CD4-positive, alpha-beta memory T cell (primary cell): ENCODE results near the gene FNDC3B. TPM values are rescaled to one million over a fixed set of nuclear protein-coding genes. Genes with fewer than 3 reads are reported as not detected.

ENCODE experiments used
- CTCF ChIA-PET: fragments of 350-600 bp; sonication (Branson Sonifier 250); formaldehyde crosslinking; loops from one replicate; lab custom pipeline; 2021; ENCODE audit warnings: inconsistent platforms; ENCODE audit not compliant: partially characterized antibody; lab: Charles Lee
- POLR2A ChIA-PET: fragments of 350-600 bp; sonication (Branson Sonifier 250); formaldehyde crosslinking; loops from one replicate; lab custom pipeline; 2021; ENCODE audit not compliant: partially characterized antibody; lab: Charles Lee
- DNase-seq, 5 donors: peaks; one replicate each; pipeline versions ENCODE4 v3.0.0 to v3.0.0-alpha.2; 2020 to 2022; ENCODE audit warnings: mixed read lengths in 1 of 5
- H3K27ac ChIP-seq: one replicate; pipeline ENCODE4 v1.7.0; 2013; ENCODE audit warnings: low read depth, low read length
- H3K27me3 ChIP-seq: 2 replicates; pipeline ENCODE4 v1.7.0; 2013; ENCODE audit warnings: mild to moderate bottlenecking, low read length, moderate library complexity; ENCODE audit not compliant: insufficient read depth
- H3K36me3 ChIP-seq: 2 replicates; pipeline ENCODE4 v1.7.0; 2013; ENCODE audit warnings: mild to moderate bottlenecking, low read length, moderate library complexity; ENCODE audit not compliant: insufficient read depth
- H3K4me1 ChIP-seq: 2 replicates; pipeline ENCODE4 v1.7.0; 2013; ENCODE audit warnings: mild to moderate bottlenecking, low read length, moderate library complexity; ENCODE audit not compliant: insufficient read depth
- H3K4me3 ChIP-seq, 2 donors: one replicate each; pipeline ENCODE4 v1.7.0; 2013; ENCODE audit warnings: low read length in 2 of 2, mild to moderate bottlenecking in 1 of 2
- H3K9me3 ChIP-seq, 2 donors: one replicate each; pipeline ENCODE4 v1.7.0; 2013; ENCODE audit warnings: low read length in 2 of 2, control low read depth in 1 of 2; ENCODE audit not compliant: control insufficient read depth in 1 of 2
- H3K27ac Mint-ChIP-seq, 7 donors: one replicate each; pipeline ENCODE4 v1.8.0; 2020 to 2021; ENCODE audit warnings: mixed read lengths in 7 of 7, mild to moderate bottlenecking in 6 of 7, inconsistent platforms in 3 of 7, moderate library complexity in 3 of 7
- H3K27me3 Mint-ChIP-seq, 2 donors: one replicate each; pipeline ENCODE4 v1.8.0; 2020 to 2021; ENCODE audit warnings: mixed read lengths in 2 of 2
- H3K36me3 Mint-ChIP-seq, 2 donors: one replicate each; pipeline ENCODE4 v1.8.0; 2020 to 2021; ENCODE audit warnings: mixed read lengths in 2 of 2, inconsistent platforms in 1 of 2, mild to moderate bottlenecking in 1 of 2
- H3K4me1 Mint-ChIP-seq, 4 donors: one replicate each; pipeline ENCODE4 v1.8.0; 2020 to 2021; ENCODE audit warnings: mixed read lengths in 4 of 4, mild to moderate bottlenecking in 1 of 4
- H3K4me3 Mint-ChIP-seq, 8 donors: one replicate each; pipeline ENCODE4 v1.8.0; 2020 to 2021; ENCODE audit warnings: mixed read lengths in 8 of 8, mild to moderate bottlenecking in 7 of 8, moderate library complexity in 6 of 8, inconsistent platforms in 3 of 8
- H3K9me3 Mint-ChIP-seq, 8 donors: one replicate each; pipeline ENCODE4 v1.8.0; 2020 to 2021; ENCODE audit warnings: mixed read lengths in 8 of 8, mild to moderate bottlenecking in 5 of 8, inconsistent platforms in 3 of 8, moderate library complexity in 1 of 8
- intact Hi-C: fragments of 100-400 bp; cut with micrococcal nuclease; formaldehyde crosslinking; loops from one replicate; pipeline ENCODE4 v1.15.1; 2023
- polyA plus RNA-seq, 2 donors: library from polyadenylated mRNA; unstranded; fragments of 300-500 nt; fragmentation: Illumina TruSeq; gene quantifications; one replicate each; pipeline ENCODE4 v1.2.3, GENCODE V29; 2021
- total RNA-seq, 2 experiments: library from RNA; stranded (reverse); gene quantifications; one replicate each; pipeline ENCODE4 v1.2.3, GENCODE V29; 2021

FNDC3B gene
- total and polyA plus RNA-seq, 4 experiments from 2014 or later: 10.9 to 18.2 (median 14.8) TPM

DNA sequence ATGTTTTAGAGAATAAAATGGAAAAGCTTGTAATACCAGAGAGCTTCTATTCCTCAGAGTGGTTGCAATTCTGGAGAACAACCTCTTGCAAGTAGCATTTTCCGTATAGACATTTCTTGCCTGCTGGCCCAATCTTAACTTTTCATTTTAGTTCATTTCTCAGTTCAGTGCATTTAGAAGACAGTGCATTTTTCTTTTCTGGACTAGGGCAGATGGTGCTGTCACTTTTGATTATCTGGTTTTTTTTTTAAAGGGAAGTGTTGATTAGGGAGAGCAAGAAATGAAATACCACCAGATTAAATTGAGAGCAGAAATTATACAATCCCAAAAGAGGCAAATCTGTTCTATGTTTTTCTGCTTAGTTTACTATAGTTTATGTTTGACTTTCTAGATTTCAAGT lies 236.2 kb downstream of the FNDC3B start:
- DNase-seq: no peak
- Mint-ChIP-seq H3K9me3 (no peaks in the 10 kb centered on the region), H3K4me3 (no peak overlapping the region), H3K36me3 (peaks cover 11 to 13% of the 10 kb centered on the region in 2 donors), H3K27ac (peak overlapping the region in 3 of 7 donors; percentile 6 to 38 (median 8)), H3K27me3 (no peaks in the 10 kb centered on the region), H3K4me1 (peaks cover 0 to 6% (median 0%) of the 10 kb centered on the region in 4 donors)
- H3K4me3 ChIP-seq: no peak overlapping the region
- H3K27ac ChIP-seq: no peak overlapping the region
- CTCF ChIA-PET: interaction anchor here (1.0 to 5.5 kb wide), 9 partner anchors 8 to 475 kb away, joined by 3 to 45 read pairs (median 3); partner anchors contain the start of genes ECT2 and FNDC3B
- intact Hi-C loops: loop anchor here (10.0 kb wide), 1 partner anchor 171 kb away; no protein-coding TSS in a partner anchor
- POLR2A ChIA-PET: no interaction called here
- H3K9me3 ChIP-seq: no peaks in the 10 kb centered on the region
- no peaks in the 10 kb centered on the region for H3K27me3 ChIP-seq
- H3K36me3 ChIP-seq: no peaks in the 10 kb centered on the region
- H3K4me1 ChIP-seq: no peaks in the 10 kb centered on the region

DNA sequence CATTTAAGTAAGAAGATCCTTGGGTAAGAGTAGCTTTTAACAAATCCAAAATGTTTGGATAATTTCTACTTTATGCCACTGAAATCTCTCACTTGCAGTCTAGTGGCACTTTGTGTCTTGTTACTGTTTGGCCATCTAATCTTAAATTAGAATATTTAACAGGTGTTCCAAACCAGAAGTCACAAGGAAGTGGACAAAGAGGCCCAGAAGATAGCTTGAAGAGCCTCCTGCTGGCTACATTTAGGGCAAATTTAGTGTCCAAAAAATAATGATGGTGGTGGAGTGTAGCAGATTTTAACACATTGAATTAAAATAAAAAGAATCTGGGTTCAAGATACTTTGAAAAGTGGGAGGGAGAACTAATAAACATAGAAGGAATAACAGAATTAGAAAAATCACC lies 236.7 kb downstream of the FNDC3B start:
- Histone ChIP-seq H3K4me1 (no peaks in the 10 kb centered on the region), H3K9me3 (no peaks in the 10 kb centered on the region), H3K36me3 (no peaks in the 10 kb centered on the region), H3K27ac (no peak overlapping the region), H3K27me3 (no peaks in the 10 kb centered on the region), H3K4me3 (no peak overlapping the region)
- ChIA-PET POLR2A (no interaction called here), CTCF (interaction anchor here (1.0 to 5.5 kb wide), 9 partner anchors 9 to 474 kb away, joined by 3 to 45 read pairs (median 3); partner anchors contain the start of genes ECT2 and FNDC3B)
- peak overlapping the region in 1 of 7 donors; percentile 38 for H3K27ac Mint-ChIP-seq
- H3K27me3 Mint-ChIP-seq: no peaks in the 10 kb centered on the region
- no peak for DNase-seq
- peaks cover 0 to 6% (median 0%) of the 10 kb centered on the region in 4 donors for H3K4me1 Mint-ChIP-seq
- no peak overlapping the region for H3K4me3 Mint-ChIP-seq
- no peaks in the 10 kb centered on the region for H3K9me3 Mint-ChIP-seq
- H3K36me3 Mint-ChIP-seq: peaks cover 6 to 13% of the 10 kb centered on the region in 2 donors
- intact Hi-C loops: loop anchor here (1.0 to 10.0 kb wide), 2 partner anchors 171 to 241 kb away; no protein-coding TSS in a partner anchor

DNA sequence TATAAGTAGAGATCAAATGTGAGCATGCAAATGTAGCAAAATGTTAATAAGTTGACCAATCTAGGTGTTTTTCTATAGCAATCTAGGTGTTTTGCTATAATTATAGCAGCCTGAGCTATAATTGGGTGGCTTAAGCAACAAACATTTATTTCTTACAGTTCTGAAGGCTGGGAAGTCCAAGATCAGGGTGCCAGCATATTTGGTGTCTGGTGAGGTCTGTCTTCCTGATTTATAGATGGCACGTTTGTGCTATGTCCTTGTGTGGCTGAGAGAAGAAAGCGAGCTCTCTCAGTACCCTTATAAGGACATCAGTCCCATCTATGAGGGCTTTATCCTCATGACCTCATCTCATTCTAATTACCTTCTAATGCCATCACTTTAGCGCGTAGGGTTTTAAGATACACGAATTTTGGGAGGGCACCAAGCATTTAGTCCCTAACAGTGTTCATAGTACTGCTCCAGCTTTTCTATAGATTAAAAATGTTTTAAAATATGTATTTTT lies 237.8 kb downstream of the FNDC3B start:
- Mint-ChIP-seq H3K4me1 (peaks cover 0 to 6% (median 0%) of the 10 kb centered on the region in 4 donors), H3K36me3 (peaks cover 7 to 13% of the 10 kb centered on the region in 2 donors), H3K27me3 (no peaks in the 10 kb centered on the region), H3K9me3 (no peaks in the 10 kb centered on the region), H3K4me3 (no peak overlapping the region), H3K27ac (no peak overlapping the region)
- Histone ChIP-seq H3K36me3 (no peaks in the 10 kb centered on the region), H3K4me3 (no peak overlapping the region), H3K27me3 (no peaks in the 10 kb centered on the region), H3K4me1 (no peaks in the 10 kb centered on the region), H3K27ac (no peak overlapping the region), H3K9me3 (no peaks in the 10 kb centered on the region)
- no peak for DNase-seq
- intact Hi-C loops: loop anchor here (10.0 kb wide), 1 partner anchor 172 kb away; no protein-coding TSS in a partner anchor
- ChIA-PET CTCF (interaction anchor here (2.2 to 5.5 kb wide), 2 partner anchors 238 to 242 kb away, joined by 6 to 45 read pairs; partner anchors contain the start of gene FNDC3B), POLR2A (no interaction called here)

DNA sequence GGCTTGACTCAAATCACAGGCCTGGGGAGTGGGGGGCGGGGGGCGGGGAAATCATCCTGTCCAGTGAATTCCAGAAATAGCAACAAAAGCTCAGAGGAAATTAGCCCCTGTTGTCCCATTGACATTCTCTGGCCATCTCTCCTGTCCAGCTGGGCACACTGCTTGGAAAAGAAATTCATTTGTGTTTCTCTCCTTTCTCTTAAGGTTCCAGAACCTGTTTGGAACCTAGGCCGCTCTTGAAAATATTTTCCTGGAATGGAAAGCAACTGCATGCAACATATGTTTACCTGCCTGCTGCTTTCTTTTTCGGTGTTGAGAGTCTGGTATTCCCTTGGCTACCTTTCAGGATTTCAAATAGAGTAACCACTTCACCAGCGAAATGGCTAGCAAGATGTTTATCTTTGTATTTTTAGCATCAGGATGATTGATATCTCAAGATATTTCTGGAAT lies 239.8 kb downstream of the FNDC3B start:
- no peak for DNase-seq
- Histone ChIP-seq H3K9me3 (no peaks in the 10 kb centered on the region), H3K4me1 (no peaks in the 10 kb centered on the region), H3K36me3 (no peaks in the 10 kb centered on the region), H3K4me3 (no peak overlapping the region), H3K27ac (no peak overlapping the region), H3K27me3 (no peaks in the 10 kb centered on the region)
- CTCF ChIA-PET: interaction anchor here (1.6 to 5.5 kb wide), 2 partner anchors 9 to 244 kb away, joined by 4 to 45 read pairs; no protein-coding TSS in a partner anchor
- Mint-ChIP-seq H3K9me3 (no peaks in the 10 kb centered on the region), H3K36me3 (peaks cover 7 to 14% of the 10 kb centered on the region in 2 donors), H3K27me3 (no peaks in the 10 kb centered on the region), H3K4me3 (no peak overlapping the region), H3K4me1 (peaks cover 0 to 6% (median 5%) of the 10 kb centered on the region in 4 donors), H3K27ac (no peak overlapping the region)
- intact Hi-C loops: loop anchor here (10.0 kb wide), 1 partner anchor 174 kb away; no protein-coding TSS in a partner anchor
- POLR2A ChIA-PET: no interaction called here

DNA sequence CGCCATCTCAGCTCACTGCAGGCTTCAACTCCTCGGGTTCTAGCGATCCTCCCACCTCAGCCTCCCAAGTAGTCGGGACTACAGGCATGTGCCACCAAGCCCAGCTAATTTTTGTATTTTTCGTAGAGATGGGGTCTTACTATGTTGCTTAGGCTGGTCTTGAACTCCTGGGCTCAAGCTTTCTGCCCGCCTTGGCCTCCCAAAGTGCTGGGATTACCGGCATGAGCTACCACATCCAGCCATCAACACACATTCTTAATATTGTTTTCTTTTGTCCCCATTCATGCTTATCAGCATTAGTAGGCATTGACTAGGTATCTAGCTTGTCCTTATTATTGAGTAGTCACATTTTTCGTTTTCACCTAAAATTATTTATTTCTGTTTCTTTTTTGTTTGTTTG lies 240.6 kb downstream of the FNDC3B start:
- H3K9me3 Mint-ChIP-seq: no peaks in the 10 kb centered on the region
- intact Hi-C loops: loop anchor here (10.0 kb wide), 1 partner anchor 175 kb away; no protein-coding TSS in a partner anchor
- H3K36me3 Mint-ChIP-seq: peaks cover 14 to 16% of the 10 kb centered on the region in 2 donors
- no peaks in the 10 kb centered on the region for H3K27me3 Mint-ChIP-seq
- DNase-seq: no peak
- Histone ChIP-seq H3K4me3 (no peak overlapping the region), H3K36me3 (no peaks in the 10 kb centered on the region), H3K4me1 (no peaks in the 10 kb centered on the region), H3K27me3 (no peaks in the 10 kb centered on the region), H3K9me3 (no peaks in the 10 kb centered on the region), H3K27ac (no peak overlapping the region)
- no peak overlapping the region for H3K4me3 Mint-ChIP-seq
- CTCF ChIA-PET: interaction anchor here (0.8 to 1.6 kb wide), 4 partner anchors 10 to 244 kb away, joined by 3 to 7 read pairs (median 4); no protein-coding TSS in a partner anchor
- POLR2A ChIA-PET: no interaction called here
- no peak overlapping the region for H3K27ac Mint-ChIP-seq
- peaks cover 0 to 5% (median 4%) of the 10 kb centered on the region in 4 donors for H3K4me1 Mint-ChIP-seq

DNA sequence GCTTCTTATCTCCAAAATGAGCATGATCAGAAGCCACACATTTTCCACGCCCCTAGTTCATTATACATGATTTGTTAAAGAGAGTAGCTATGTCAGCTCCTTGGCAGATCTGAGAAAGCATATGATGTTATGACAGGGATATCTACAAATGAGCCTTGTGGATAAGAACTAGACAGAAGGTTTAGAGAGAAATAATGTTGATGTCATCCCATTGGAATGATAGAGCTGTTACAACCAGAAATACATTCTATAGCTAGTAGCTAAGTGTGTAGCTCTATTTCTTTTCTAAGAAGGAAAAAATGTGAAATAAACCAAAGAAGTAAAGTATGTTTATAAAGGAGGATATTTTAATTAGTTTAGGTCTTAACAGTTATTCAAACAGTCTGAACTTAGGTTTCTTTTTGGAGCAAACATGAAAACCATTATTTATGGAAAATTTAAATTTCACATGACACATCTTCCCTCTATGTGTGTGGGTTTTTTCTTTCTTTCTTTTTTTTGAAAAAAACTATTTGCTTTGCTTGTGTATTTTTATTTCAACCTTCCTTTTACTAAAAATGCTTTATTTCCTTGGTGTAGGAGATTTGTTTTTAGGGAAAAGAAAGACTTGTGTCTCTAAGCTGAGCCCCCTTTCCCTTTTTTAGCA lies 241.2 kb downstream of the FNDC3B start:
- Mint-ChIP-seq H3K4me3 (no peak overlapping the region), H3K9me3 (no peaks in the 10 kb centered on the region), H3K4me1 (peaks cover 0 to 5% (median 4%) of the 10 kb centered on the region in 4 donors), H3K27me3 (no peaks in the 10 kb centered on the region), H3K36me3 (peaks cover 16 to 18% of the 10 kb centered on the region in 2 donors), H3K27ac (no peak overlapping the region)
- Histone ChIP-seq H3K4me1 (no peaks in the 10 kb centered on the region), H3K36me3 (no peaks in the 10 kb centered on the region), H3K9me3 (no peaks in the 10 kb centered on the region), H3K4me3 (no peak overlapping the region), H3K27ac (no peak overlapping the region), H3K27me3 (no peaks in the 10 kb centered on the region)
- no peak for DNase-seq
- ChIA-PET CTCF (interaction anchor here (0.6 to 1.6 kb wide), 6 partner anchors 11 to 245 kb away, joined by 3 to 7 read pairs (median 4); partner anchors contain the start of gene FNDC3B), POLR2A (no interaction called here)
- intact Hi-C loops: no loop called here

DNA sequence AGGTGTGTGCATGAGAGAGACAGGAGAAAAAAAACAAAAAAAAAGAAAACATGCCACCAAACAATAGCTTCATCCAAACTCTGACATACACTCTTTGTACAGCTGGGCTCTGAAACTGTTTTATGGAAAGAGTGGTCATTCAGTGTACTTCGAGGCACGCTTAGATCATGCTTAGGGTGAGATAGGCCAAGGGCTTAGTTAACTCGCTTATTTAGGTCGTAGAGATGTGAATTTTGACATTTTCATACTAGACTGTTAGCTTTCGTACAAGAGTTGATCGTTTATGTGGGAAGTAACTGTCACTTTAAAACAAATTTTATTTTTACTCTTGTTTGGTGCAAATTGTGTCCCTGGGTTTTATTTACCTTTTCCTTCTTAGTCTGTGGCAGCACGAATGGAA lies 242.5 kb downstream of the FNDC3B start:
- no peak overlapping the region for H3K4me3 ChIP-seq
- POLR2A ChIA-PET: no interaction called here

More for the DNA sequence above, 242.5 kb downstream of the FNDC3B start:
- H3K4me1 Mint-ChIP-seq: peaks cover 0 to 10% (median 3%) of the 10 kb centered on the region in 4 donors
- no peaks in the 10 kb centered on the region for H3K27me3 ChIP-seq
- peaks cover 21 to 22% of the 10 kb centered on the region in 2 donors for H3K36me3 Mint-ChIP-seq
- no peaks in the 10 kb centered on the region for H3K9me3 Mint-ChIP-seq
- no peaks in the 10 kb centered on the region for H3K4me1 ChIP-seq
- intact Hi-C loops: no loop called here
- no peak overlapping the region for H3K27ac Mint-ChIP-seq
- no peak for DNase-seq
- H3K4me3 Mint-ChIP-seq: no peak overlapping the region
- CTCF ChIA-PET: interaction anchor here (1.2 kb wide), 1 partner anchor 60 kb away, joined by 3 read pairs; no protein-coding TSS in a partner anchor
- no peaks in the 10 kb centered on the region for H3K9me3 ChIP-seq
- H3K27ac ChIP-seq: no peak overlapping the region
- no peaks in the 10 kb centered on the region for H3K36me3 ChIP-seq
- no peaks in the 10 kb centered on the region for H3K27me3 Mint-ChIP-seq
